ENCODE data around the gene LAPTM5.
A peak's percentile ranks its signal among the peaks of the same experiment; 100 is the strongest.

Gene LAPTM5

DNA sequence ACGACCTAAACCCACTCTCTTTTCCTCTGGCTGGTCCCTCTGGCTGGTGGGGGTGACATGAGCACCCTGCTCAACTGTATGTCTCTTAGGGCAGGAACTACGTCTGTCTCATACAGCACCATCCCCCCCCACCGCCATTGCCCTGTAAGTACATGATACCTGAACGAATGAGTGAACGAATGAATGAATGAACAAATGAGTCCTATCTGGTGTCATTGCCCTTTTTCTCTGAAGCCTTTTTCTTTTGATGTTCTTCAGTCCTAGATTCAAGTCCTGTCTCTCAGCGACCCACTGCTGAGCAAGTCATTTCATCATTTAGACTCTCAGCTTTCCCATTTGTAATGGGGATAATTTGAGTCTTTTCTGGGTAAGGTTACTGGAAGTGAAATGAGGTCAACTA, 45.0 kb downstream of the LAPTM5 start:
- DNase-seq = no peak

DNA sequence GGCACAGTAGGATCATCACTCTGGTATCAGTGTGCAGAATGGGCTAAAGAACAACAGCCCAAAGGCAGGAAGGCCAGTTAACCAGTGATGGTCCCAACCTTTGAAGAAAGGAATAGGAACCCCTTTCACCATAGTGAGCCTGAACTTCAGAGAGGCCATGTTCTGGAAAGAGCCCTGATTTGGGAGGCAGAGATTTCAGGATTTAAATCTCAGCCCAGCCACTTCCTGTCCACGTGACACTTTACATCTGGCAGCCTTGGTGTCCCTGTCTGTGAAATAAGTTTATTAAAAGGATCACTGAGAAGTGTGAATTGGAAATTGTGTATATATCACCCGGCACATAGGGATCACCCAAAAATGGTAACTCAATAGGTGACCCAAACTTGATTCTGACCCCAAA, 47.2 kb downstream of the LAPTM5 start:
- no peak for DNase-seq

DNA sequence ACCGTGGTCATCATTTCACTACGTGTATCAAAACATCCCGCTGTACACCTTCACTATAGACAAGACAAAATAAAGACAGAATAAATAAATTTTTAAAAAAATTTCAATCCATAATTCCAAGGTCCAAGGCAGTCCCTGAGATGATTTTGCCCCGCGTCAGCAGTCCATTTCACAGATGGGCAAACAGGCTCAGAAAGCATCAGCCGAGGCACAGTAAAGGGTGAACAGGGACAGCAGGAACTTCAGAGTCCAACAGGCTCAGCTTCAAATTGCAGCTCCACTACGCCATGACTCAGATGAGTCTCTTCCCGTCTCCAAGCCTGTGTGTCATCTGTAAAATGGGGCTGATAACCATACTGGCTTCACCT, 49.2 kb downstream of the LAPTM5 start:
- DNase-seq = no peak

DNA sequence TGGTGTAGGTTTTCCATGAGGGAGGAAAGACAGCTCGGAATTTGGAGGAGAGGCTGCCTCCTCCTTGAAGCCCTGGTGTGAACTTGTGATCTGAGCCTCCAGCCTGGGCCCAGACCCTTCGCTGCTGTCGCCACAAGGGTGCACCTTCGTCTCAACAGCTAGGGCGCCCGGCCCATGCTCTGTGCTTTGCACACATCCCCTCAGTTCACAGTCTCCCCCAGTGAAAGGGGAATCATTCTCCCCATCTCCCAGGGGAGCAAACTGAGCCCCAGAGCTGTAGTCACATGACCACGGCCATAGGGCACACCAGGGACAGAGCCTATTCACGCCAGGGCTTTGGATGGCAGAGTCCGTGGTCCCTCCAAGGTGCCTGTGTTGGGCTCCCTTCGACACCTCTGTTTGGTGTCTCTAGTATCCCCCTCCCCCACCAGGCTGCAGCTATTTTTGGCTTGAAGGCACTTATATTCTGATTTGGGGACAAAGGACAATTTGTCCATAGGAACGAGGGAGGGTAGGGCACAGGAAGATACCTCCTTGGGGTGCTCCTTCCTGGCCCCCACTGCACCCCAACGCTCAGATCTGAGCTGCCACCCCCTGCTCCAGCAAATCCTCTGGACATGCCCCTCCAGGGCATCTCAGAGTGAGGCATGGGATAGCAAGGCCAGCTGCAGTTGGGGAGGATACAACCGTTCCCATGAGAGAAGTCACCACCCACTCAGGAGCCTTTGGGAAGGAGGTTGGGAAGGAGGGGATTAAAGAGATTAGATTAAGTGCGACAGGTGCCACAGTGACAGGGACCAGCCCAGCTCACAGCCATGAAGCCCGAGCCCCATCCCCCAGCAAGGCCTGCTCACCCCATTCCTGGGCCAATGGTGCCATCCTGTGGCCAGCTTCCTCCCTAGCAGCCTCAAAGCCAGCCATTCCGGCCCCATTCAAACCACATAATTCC, 49.9 kb downstream of the LAPTM5 start:
- DNase-seq = peak; percentile 68 to 77

DNA sequence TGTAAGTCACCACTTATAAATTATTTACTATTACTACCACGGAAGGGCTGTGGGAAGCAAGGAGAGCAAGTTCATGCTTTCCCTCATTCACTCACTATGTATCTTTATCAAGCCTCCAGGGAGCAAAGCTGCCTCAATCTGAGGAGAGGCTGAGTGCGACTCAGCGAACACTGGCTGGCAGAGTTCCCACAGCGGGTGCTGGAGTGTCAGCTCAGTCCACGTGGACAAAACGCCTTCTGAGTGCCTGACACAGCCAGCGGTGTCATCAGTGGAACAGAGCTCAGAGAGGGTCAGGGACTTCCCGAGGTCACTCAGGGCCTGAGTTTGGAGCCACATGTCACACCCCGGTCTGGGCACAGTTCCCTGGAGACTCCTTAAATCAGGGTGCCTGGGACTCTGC, 51.0 kb downstream of the LAPTM5 start:
- no peak for DNase-seq

DNA sequence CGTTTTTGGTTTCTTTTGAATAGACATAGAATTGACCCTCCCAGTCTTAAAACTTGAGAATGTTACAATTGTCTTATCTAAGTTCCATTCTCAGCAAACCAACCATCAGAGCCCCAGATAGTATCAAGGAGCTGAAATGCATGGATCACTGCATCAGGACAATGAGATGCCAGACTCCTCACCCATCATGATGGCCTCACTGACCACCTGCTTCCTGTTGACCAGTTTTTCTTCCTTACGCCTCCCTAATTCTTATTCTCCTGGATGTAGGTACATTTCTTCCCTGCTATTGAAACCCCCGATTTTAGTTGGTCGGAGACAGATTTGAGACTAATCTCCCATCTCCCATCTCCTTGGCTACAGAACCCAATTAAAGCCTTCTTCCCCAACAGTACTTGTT, 51.9 kb downstream of the LAPTM5 start:
- DNase-seq = no peak

DNA sequence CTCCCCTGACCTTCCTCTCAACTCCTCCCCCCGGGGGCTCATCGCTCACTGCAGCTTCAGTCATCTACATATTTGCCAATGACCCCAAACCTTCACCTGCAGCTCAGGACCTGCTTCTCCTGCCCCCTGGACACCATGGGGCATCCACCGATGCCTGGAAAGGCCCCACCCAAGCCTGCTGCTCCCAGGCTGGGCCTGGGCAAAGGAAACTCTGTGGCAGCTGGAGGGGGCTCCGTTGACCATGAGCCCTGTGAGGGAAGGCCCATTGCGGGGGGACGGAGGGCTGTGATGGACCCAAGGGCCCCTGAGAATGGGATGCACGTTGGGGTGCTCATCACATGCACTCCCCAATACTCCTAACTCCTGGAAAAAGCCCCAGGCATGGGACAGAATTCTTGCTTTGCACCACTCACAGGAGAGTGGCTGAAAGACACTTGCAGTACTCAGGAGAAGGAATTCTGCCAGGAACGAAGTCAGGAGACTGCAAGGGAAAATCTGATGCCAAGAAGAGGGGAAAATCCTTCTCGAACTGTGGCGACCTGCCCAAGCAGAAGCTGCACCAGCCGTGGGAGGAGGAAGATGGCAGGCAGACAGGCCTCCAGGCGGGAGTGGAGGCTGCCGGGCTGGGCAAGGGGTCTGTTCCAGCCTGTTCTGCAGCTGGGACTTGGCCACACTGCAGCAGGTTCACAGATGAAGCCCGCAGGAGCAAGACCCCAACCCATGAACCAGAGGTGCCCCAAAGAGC, 52.6 kb downstream of the LAPTM5 start:
- no peak for DNase-seq

DNA sequence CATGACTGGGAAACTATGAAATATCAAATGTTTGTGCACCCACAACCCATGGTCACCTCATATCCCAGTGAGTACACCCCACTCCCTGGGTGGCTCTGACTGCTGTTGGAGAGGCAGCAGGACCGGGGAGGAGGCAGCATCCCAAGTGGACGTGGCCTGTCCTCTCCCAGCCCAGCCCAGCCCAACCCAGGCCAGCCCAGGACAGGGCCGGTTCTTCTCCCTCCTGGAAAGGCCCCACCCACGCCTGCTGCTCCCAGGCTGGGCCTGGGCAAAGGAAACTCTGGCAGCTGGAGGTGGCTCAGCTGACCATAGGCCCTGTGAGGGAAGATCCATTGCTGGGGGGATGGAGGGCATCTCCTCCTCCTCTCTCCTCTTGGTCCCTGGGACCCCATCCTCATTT, 53.3 kb downstream of the LAPTM5 start:
- DNase-seq = no peak

DNA sequence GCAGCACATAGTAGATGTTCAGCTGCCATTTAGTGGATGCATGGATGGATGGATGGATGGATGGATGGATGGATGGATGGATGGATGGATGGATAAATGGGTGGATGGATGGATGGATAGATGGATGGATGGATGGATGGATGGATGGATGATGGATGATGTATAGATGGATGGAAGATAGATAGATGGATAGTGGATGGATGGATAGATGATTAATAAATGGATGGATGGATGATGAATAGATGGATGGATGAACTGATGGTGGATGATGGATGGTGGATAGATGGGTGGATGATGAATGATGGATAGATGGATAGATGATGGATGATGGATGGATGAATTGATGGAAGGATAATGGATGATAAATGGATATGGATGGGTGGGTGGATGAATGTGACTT, 54.8 kb downstream of the LAPTM5 start:
- DNase-seq = no peak

DNA sequence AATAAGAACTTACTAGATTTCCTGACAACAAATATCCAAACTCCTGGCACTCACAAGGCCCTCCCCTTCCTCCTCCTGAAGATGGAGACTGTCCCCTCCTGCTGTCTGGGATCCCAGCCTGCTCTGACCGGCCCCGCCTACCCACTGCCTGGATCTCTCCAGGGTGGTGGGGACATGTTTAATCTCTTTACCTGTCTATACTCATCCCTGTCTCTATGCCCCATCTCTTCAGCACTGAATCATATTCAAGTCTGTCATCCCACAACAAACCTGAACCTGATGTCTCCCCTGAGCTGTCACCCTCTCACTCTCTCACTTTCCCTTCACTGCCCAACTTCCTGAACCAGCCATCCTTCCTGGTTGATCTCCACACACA, 56.3 kb downstream of the LAPTM5 start:
- no peak for DNase-seq

DNA sequence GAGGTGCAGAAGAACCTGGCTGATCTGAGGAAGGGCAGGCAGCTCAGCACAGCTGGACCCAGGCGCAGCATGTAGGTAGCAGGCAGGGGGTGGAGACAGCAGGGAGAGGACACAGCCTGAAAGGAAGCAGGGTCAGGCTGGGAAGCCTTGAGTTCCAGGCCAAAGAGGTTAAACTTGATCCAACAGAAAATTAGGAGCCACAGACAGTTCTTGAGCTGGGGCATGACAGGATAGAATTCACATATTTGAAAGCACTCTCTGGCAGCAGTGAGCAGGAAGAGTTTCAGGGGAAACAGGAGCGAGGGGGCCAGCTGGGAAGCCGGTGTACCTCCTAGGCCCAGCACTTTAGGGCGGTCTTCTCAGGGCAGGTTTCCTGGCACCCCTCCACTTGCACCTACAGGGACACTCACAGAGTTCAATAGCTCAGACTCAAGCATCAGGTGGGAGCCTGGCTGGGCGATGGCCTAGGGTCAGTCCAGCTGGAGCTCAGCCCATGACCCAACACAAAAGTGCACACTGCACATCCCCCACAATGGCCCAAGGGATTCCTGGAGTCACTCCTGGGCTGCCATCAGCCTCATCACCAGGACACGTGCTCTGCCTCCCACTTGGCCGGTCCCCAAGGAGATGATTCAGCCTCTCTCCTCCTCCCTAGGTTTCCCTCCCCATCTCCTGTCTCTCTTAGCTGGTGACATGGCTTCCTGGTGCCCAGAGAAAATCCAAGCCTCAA, 56.9 kb downstream of the LAPTM5 start:
- no peak for DNase-seq

DNA sequence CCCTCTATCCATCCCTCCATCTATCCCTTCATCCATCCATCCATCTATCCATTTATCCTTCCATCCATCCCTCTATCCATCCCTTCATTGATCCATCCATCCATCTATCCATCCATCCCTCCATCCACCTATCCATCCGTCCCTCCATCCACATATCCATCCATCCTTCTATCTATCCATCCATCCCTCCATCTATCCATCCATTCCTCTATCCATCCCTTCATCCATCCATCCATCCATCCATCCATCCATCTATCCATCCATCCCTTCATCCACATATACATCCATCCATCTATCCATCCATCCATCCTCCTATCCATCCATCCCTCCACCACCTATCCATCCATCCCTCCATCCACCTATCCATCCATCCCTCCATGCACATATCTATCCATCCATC, 57.8 kb downstream of the LAPTM5 start:
- DNase-seq = no peak

DNA sequence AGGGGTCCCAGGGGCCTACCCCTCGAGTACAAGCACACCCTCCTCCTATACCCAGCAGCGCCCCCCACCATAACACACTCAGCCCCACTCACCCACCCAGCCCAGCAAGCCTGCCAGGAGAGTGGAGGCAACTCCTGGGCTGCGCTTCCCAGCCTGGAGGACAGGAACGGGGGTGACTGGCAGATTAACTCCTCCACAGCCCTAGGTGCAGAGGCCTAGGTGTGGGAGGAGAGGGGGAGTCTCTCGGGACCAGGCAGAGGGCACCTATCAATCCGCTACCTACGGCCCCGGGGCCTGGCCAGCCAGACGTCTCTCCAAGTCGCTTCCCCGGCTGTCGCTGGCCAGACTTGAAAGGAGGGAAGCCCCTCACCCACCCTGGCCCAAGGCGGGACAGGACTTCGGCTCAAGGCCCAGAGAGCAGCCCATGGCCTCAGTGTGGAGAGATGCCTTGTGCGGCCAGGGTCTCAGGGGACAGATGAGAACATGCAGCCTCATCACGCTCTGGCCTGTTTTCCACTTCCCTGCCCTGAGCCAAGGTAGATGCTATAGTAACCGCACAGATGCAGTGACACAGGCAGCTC, 59.1 kb downstream of the LAPTM5 start:
- DNase-seq = no peak

DNA sequence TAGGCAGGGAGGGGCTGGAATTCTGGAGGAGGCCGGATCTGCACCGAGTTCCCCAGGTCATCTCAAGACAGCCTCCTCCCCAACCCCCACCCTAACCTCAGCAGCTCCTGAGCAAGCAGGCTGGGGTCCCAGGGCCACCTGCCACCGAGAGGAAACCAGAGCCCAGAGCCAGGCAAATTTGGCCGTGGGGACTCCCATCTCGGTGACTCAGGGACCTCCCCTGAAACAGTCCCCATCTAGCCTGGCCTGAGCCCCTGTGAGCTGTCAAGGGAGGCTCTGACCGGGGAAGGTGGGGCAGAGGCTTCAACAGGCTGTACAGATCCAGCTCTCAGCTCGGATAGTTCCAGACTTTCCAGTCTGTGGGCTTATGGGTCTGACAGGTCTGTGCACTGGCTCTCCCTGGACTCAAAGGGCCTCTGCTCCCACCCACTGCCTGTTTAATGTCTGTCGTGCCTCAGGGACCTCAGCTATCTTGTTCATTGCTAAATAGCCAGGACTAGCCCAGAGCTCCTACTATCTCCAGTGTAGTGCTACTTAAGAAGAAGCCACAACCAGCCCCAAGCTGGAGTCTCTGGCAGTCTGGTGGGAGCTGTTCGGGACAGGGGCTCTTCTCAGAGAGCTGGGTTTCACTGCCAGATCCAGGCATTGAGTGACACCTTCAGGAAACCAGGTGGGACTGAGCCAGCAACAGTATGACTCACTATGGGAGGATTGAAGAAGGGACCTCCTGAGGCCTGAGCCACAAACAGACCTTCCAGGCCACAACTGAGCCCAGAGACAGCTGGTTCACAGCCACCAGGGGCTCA, 59.8 kb downstream of the LAPTM5 start:
- no peak for DNase-seq

DNA sequence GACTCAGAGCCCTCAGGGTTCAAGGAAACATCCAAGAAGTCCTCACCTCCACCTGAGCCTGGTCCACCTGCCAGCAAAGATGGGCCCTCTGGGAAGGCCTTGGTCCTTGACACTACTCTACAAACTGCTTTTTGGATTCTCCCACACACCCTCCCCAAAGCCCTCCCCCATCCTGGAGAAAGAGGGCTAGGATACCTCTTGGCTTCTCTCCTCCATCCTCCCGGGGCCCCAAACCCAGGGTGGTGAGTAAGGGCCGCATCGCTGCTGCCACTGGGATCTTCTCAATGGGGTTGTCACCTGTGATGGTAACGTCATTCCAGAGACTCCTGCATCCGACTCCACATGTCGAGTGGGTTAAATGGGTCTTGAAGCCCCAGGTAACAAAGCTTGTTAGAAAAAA, 60.7 kb downstream of the LAPTM5 start:
- no peak for DNase-seq

DNA sequence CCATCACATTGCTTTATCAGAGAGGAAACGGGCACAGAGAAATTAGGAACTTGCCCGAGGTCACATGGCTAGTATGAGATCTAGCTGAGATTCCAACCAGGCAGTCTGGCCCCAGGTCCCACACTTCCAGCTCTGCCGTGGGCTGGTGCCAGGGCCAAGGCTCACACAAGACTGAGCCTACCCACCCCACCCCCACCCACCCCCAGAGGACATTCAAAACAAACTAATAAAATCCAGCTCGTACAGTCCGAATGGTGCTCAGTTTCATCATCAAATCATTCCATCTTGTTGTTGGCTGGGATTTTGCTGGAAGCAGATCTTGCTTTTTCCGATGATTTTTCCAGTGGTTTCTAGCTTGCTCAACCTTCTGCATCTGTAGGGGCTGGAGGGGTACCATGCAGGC, 62.1 kb downstream of the LAPTM5 start:
- DNase-seq = no peak

DNA sequence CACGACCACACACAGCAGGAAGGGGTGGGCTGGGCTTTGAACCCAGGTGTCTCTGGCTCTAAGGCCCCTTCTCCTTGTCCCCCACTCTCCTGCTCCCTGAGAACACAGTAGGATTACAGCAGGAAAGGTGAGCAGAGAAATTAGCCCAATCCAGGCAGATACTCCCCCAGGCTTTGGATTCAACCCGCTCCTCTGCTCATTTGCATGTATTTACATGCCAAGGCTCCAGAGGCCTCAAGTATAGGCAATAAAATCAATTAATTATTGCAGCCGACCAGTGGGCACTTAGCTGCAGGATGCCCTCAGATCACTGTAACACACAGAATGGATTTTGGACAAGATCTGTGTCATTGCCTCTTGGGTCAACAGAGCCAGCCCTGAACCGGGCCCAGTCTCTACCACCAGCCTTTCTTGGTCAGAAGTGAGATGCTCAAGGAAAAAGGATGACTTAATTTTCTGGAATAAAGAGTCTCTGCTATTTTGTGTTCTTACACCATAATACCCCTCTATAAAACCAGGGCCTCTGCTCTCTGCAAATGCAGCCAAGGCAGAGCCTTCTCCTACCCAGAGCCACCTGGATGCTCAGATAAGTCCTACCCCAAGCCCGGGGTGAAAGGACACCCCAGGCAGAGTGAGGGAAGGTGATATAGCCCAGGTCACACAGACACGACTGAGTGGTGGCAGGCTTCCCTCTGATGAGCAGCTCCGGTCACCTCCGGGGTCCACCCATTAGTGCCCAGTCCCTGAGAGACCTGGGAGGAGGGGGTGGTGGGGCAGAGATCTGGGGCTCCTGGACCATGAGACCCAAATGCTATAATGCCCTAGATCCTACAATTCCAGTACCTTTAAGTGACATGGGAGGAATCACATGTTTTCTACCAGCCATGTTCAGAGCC, 63.0 kb downstream of the LAPTM5 start:
- no peak for DNase-seq

DNA sequence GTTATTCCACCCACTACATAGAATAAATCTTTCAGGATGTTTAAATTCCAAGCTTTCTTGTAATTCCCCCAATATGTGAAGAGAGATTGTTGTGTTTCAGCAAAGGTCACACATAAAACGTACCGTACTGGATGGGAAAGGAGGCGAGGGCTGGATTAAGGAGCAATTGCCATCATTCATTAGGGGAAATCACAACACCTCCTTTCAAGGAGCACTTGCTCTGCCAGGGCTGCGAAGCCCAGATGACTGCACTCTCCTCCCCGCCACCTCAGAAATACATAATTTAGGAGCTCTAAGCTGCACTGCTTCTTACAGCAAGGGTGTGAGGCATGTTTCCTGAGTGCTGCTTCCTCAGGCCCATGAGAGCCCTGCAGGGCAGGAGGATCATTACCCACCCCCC, 63.8 kb downstream of the LAPTM5 start:
- no peak for DNase-seq

DNA sequence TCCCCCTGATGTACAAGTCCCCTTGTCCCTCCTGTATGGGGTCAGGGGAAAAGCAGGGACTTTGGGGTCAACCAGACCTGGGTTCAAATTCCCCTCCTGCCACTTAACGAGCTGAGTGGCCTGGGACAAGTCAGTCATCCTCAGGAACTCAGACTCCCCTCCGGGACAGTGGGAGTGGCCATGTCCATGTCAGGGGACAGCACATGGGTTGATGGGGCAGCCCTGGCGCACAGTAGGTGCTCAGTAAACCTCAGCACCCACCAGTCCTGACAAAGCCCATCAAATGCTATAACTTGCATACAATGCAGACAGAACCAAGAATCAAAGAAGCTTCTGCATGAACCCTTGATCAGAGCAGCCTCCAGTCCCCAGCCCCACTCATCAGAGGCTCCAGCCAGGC, 64.2 kb downstream of the LAPTM5 start:
- no peak for DNase-seq

DNA sequence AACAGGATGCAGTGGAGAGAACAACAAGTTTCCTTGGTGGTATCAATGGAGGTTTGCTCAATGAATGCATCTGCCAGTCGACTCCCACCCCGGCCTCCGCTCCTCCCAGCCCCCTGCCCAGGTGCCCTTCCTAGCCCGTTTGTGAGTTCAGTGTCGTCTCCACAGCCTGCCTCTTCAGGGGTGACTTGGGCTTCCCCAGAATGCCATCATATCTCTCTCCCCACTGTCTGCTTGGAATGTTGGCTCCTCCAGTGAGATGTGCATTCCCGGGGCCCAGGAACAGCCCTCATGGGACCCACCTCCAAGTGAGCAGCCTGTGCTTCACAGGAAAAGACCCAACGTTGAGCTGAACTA, 64.6 kb downstream of the LAPTM5 start:
- no peak for DNase-seq

DNA sequence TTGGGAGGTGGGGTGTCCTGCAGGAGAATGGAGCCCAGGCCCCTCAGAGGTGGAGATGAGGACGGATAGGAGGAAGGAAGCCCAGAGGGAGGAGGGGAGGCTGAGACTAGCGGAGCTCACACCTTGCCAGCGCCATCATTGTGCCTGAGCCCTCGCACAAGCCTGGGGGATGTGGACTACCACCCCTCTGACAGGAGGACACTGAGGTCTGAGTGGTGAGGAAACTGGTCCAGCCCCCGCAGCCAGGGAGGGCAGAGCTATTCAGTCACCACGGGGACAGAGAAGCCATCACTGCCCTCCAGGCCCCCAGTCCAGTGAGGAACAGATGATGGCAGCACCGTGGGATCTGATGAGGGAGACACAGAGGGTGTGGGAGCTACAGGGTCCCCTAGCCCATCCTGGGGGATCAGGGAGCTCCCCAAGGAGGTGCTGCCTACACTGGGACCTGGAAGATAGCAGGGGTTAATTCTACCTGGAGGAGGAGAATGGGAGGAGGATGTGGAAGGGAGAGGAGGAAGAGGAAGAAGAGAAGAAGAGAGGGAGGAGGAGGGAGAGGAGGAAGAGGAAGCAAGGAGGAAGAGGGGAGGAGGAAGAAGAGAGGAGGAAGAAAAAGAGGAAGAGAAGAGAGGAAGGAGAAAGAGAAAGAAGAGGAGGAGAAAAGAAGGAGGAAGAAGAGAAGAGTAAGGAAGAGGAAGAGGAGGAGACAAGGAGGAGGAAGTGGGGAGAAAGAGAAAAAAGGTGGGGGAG, 65.2 kb downstream of the LAPTM5 start:
- DNase-seq = no peak
